ENCODE results near the gene YEATS2.

- TF ChIP-seq ZNF10 (tag by site-specific recombination; IDR thresholded peaks at IDR 0.05) (no peak), KLF9 (tag by site-specific recombination; IDR thresholded peaks at IDR 0.05; ENCODE audit: low read depth) (no peak), CTCF (tag by site-specific recombination; IDR thresholded peaks at IDR 0.05) (no peak), GLI2 (tag by site-specific recombination; IDR thresholded peaks at IDR 0.05; ENCODE audit: borderline replicate concordance, low read depth) (no peak), YY1 (tag by site-specific recombination; IDR thresholded peaks at IDR 0.05) (no peak), ZBTB8A (tag by site-specific recombination; IDR thresholded peaks at IDR 0.05) (no peak), ZNF292 (tag by site-specific recombination; IDR thresholded peaks at IDR 0.05; ENCODE audit: borderline replicate concordance, low read depth) (no peak), IKZF3 (tag by site-specific recombination; IDR thresholded peaks at IDR 0.05) (no peak), ZNF175 (tag by site-specific recombination; IDR thresholded peaks at IDR 0.05) (no peak), ZNF626 (tag by site-specific recombination; IDR thresholded peaks at IDR 0.05) (no peak)
Observed at GRCh38 chr3:183728204-183728603, 30.6 kb downstream of the YEATS2 start.
